HEK293 (cell line): ENCODE results near the gene VWA3B.

Experiments
- CTCF ChIA-PET: fragments of 350-600 bp; formaldehyde crosslinking; extraction: SDS; loops from one replicate; lab custom pipeline; 2021; ENCODE audit warnings: antibody characterized with exemption; lab: Yijun Ruan, JAX
- POLR2A ChIA-PET: fragments of 300-600 bp; formaldehyde crosslinking; extraction: SDS; loops from one replicate; lab custom pipeline; 2020; ENCODE audit warnings: antibody characterized with exemption, inconsistent platforms; lab: Yijun Ruan, JAX
- H3K27ac ChIP-seq: fragments of 200-500 bp; sonication (Bioruptor generic); 2 replicates; pipeline ENCODE4 v1.5.1; 2014; ENCODE audit warnings: low read depth, low read length, control low read depth, inconsistent platforms; ENCODE audit errors: extremely low read depth
- H3K36me3 ChIP-seq, 2 experiments: fragments of 200-500 bp in 1 of 2; sonication (Bioruptor generic) in 1 of 2; 1 replicate in 1 of 2; 2 replicates in 1 of 2; pipeline ENCODE4 v1.5.1; 2014 to 2017; ENCODE audit warnings: inconsistent platforms in 2 of 2, low read length in 2 of 2; ENCODE audit not compliant: control insufficient read depth in 2 of 2, insufficient read depth in 1 of 2
- H3K4me1 ChIP-seq: fragments of 200-500 bp; sonication (Bioruptor generic); 2 replicates; pipeline ENCODE4 v1.5.1; 2014; ENCODE audit warnings: mild to moderate bottlenecking, low read length, inconsistent platforms; ENCODE audit not compliant: control insufficient read depth, insufficient read depth
- H3K4me3 ChIP-seq: 2 replicates; pipeline ENCODE4 v1.5.1; 2011; ENCODE audit warnings: low read depth, mild to moderate bottlenecking, control low read depth, low read length, moderate library complexity
- H3K9me3 ChIP-seq: fragments of 200-500 bp; sonication (Bioruptor generic); 2 replicates; pipeline ENCODE4 v1.5.1; 2014; ENCODE audit warnings: low read depth, low read length, inconsistent platforms; ENCODE audit not compliant: control insufficient read depth, insufficient read depth
- CTCF ChIP-seq: fragments of 450-650 bp; formaldehyde crosslinking; IDR thresholded peaks from 2 replicates; pipeline ENCODE4 v1.5.1; 2016; ENCODE audit warnings: missing biosample characterization, missing genetic modification characterization
- HOXC10 ChIP-seq: sonication (generic); formaldehyde crosslinking; IDR thresholded peaks from 2 replicates; pipeline ENCODE4 v1.8.1; 2023; ENCODE audit warnings: mild to moderate bottlenecking, missing genetic modification reagents
- MZF1 ChIP-seq: fragments of 450-650 bp; formaldehyde crosslinking; IDR thresholded peaks from 2 replicates; pipeline ENCODE4 v1.5.1; 2017; ENCODE audit warnings: missing biosample characterization, missing genetic modification characterization, borderline replicate concordance
- YY1 ChIP-seq: fragments of 450-650 bp; formaldehyde crosslinking; IDR thresholded peaks from 2 replicates; pipeline ENCODE4 v1.5.1; 2018; ENCODE audit warnings: missing biosample characterization, missing genetic modification characterization
- ZNF133 ChIP-seq: fragments of 450-650 bp; formaldehyde crosslinking; IDR thresholded peaks from 2 replicates; pipeline ENCODE4 v1.5.1; 2016; ENCODE audit warnings: missing biosample characterization, missing genetic modification characterization
- ZNF169 ChIP-seq: fragments of 450-650 bp; formaldehyde crosslinking; IDR thresholded peaks from 2 replicates; pipeline ENCODE4 v1.5.1; 2016; ENCODE audit warnings: missing biosample characterization, missing genetic modification characterization
- ZNF248 ChIP-seq: fragments of 450-650 bp; formaldehyde crosslinking; IDR thresholded peaks from 2 replicates; pipeline ENCODE4 v1.5.1; 2017; ENCODE audit warnings: missing biosample characterization, missing genetic modification characterization
- ZNF26 ChIP-seq: fragments of 450-650 bp; formaldehyde crosslinking; IDR thresholded peaks from 2 replicates; pipeline ENCODE4 v1.5.1; 2016; ENCODE audit warnings: missing biosample characterization, missing genetic modification characterization
- ZNF266 ChIP-seq: fragments of 450-650 bp; formaldehyde crosslinking; IDR thresholded peaks from 2 replicates; pipeline ENCODE4 v1.5.1; 2016; ENCODE audit warnings: missing biosample characterization, missing genetic modification characterization, low read depth
- ZNF311 ChIP-seq: fragments of 450-650 bp; formaldehyde crosslinking; IDR thresholded peaks from 2 replicates; pipeline ENCODE4 v1.5.1; 2017; ENCODE audit warnings: missing biosample characterization, missing genetic modification characterization, borderline replicate concordance
- ZNF404 ChIP-seq: fragments of 450-650 bp; formaldehyde crosslinking; IDR thresholded peaks from 2 replicates; pipeline ENCODE4 v1.5.1; 2017; ENCODE audit warnings: missing biosample characterization, missing genetic modification characterization
- ZNF426 ChIP-seq: fragments of 450-650 bp; formaldehyde crosslinking; IDR thresholded peaks from 2 replicates; pipeline ENCODE4 v1.5.1; 2017; ENCODE audit warnings: missing biosample characterization, missing genetic modification characterization, mild to moderate bottlenecking, inconsistent platforms, moderate library complexity
- ZNF549 ChIP-seq: fragments of 450-650 bp; IDR thresholded peaks from 2 replicates; pipeline ENCODE4 v1.5.1; 2018; ENCODE audit warnings: missing biosample characterization, missing genetic modification characterization, mild to moderate bottlenecking, inconsistent platforms, moderate library complexity
- ZNF580 ChIP-seq: fragments of 450-650 bp; formaldehyde crosslinking; IDR thresholded peaks from 2 replicates; pipeline ENCODE4 v1.5.1; 2016; ENCODE audit warnings: missing biosample characterization, missing genetic modification characterization
- ZNF600 ChIP-seq: fragments of 450-650 bp; formaldehyde crosslinking; IDR thresholded peaks from 2 replicates; pipeline ENCODE4 v1.5.1; 2016; ENCODE audit warnings: missing biosample characterization, missing genetic modification characterization
- ZNF654 ChIP-seq: fragments of 450-650 bp; formaldehyde crosslinking; IDR thresholded peaks from 2 replicates; pipeline ENCODE4 v1.5.1; 2016; ENCODE audit warnings: low read depth, missing biosample characterization, missing genetic modification characterization
- ZNF701 ChIP-seq: fragments of 450-650 bp; formaldehyde crosslinking; IDR thresholded peaks from 2 replicates; pipeline ENCODE4 v1.5.1; 2016; ENCODE audit warnings: missing biosample characterization, missing genetic modification characterization
- ZNF791 ChIP-seq: fragments of 450-650 bp; formaldehyde crosslinking; IDR thresholded peaks from 2 replicates; pipeline ENCODE4 v1.5.1; 2016; ENCODE audit warnings: missing biosample characterization, missing genetic modification characterization
- ZNF843 ChIP-seq: fragments of 450-650 bp; formaldehyde crosslinking; IDR thresholded peaks from 2 replicates; pipeline ENCODE4 v1.5.1; 2016; ENCODE audit warnings: missing biosample characterization, missing genetic modification characterization
- ZSCAN30 ChIP-seq: fragments of 450-650 bp; IDR thresholded peaks from 2 replicates; pipeline ENCODE4 v1.5.1; 2018; ENCODE audit warnings: missing biosample characterization, mild to moderate bottlenecking, missing genetic modification characterization, moderate library complexity
- ZSCAN5A ChIP-seq: fragments of 450-650 bp; formaldehyde crosslinking; IDR thresholded peaks from 2 replicates; pipeline ENCODE4 v1.5.1; 2016; ENCODE audit warnings: missing biosample characterization, missing genetic modification characterization

VWA3B gene

GRCh38 chr2:98050070-98050469, 36.9 kb upstream of the VWA3B start (continued):
- TF ChIP-seq ZNF248 (tag by site-specific recombination) (no peak), MZF1 (tag by site-specific recombination) (no peak), HOXC10 (CRISPR knock-in tag) (no peak)

- CTCF ChIA-PET, result no interaction called here
- no peak for TF ChIP-seq ZNF26 (tag by site-specific recombination)
- TF ChIP-seq ZNF549 (tag by site-specific recombination), result no peak
- no peak for TF ChIP-seq ZSCAN30 (tag by site-specific recombination)
- no peak for TF ChIP-seq ZNF266 (tag by site-specific recombination)
- no peak for TF ChIP-seq ZNF580 (tag by site-specific recombination)
- no peak for TF ChIP-seq ZNF133 (tag by site-specific recombination)
- TF ChIP-seq HOXC10 (CRISPR knock-in tag), result no peak
- TF ChIP-seq ZNF701 (tag by site-specific recombination), result no peak
- no peak for TF ChIP-seq ZNF600 (tag by site-specific recombination)
- no peak for TF ChIP-seq ZNF654 (tag by site-specific recombination)
- Histone ChIP-seq H3K27ac (no peak overlapping the region), H3K4me3 (no peak overlapping the region), H3K36me3 (no peaks in the 10 kb centered on the region), H3K4me1 (no peaks in the 10 kb centered on the region), H3K9me3 (no peaks in the 10 kb centered on the region)
- POLR2A ChIA-PET, result no interaction called here
Measured at GRCh38 chr2:98058191-98058975, 28.6 kb upstream of the VWA3B start.

- Histone ChIP-seq H3K4me1 (no peaks in the 10 kb centered on the region), H3K4me3 (no peak overlapping the region), H3K9me3 (no peaks in the 10 kb centered on the region), H3K36me3 (no peaks in the 10 kb centered on the region), H3K27ac (no peak overlapping the region)
- POLR2A ChIA-PET, result no interaction called here
- CTCF ChIA-PET, result no interaction called here
- no peak for TF ChIP-seq ZNF843
- no peak for TF ChIP-seq YY1 (tag by site-specific recombination)
- TF ChIP-seq ZNF404 (tag by site-specific recombination), result no peak
- TF ChIP-seq ZNF426 (tag by site-specific recombination), result no peak
- no peak for TF ChIP-seq ZNF169
- no peak for TF ChIP-seq ZSCAN5A (tag by site-specific recombination)
- TF ChIP-seq ZNF791 (tag by site-specific recombination), result no peak
- TF ChIP-seq CTCF (tag by site-specific recombination), result no peak
- no peak for TF ChIP-seq ZNF311 (tag by site-specific recombination)
Measured at GRCh38 chr2:98060277-98060676, 26.7 kb upstream of the VWA3B start.
